Fibroblast of lung (primary cell): ENCODE results near the gene PKP3.

Source experiments
- CTCF ChIP-seq, 2 donors: IDR thresholded peaks in 1 of 2; conservative IDR thresholded peaks in 1 of 2; 1 replicate in 1 of 2; 2 replicates in 1 of 2; pipeline ENCODE4 v1.5.1; 2011 to 2012; ENCODE audit warnings: low read length in 2 of 2, control low read depth in 1 of 2, inconsistent platforms in 1 of 2, low read depth in 1 of 2, mild to moderate bottlenecking in 1 of 2
- EZH2 ChIP-seq: IDR thresholded peaks from 2 replicates; pipeline ENCODE4 v1.5.1; 2012; ENCODE audit warnings: low read length, control low read depth, mild to moderate bottlenecking; ENCODE audit errors: missing control alignments

- TF ChIP-seq CTCF (conservative IDR thresholded peaks at IDR 0.05 in 1 of 2, IDR thresholded peaks at IDR 0.05 in 1 of 2; ENCODE audit: low read depth in 1 of 2, low read length in 2 of 2), result no peak
- TF ChIP-seq EZH2, result no peak
These were observed 38.2 kb upstream of the PKP3 start for GRCh38 chr11:355581-356458.
